Endothelial cell of umbilical vein (primary cell): ENCODE results near the gene BCL2L13. TPM values are rescaled to one million over a fixed set of nuclear protein-coding genes. Genes with fewer than 3 reads are reported as not detected.

ENCODE experiments used
- BruUV-seq: library from RNA; stranded (reverse); fragments of 400-500 nt; replicated peaks from 2 replicates; lab custom pipeline; 2021; lab: Mats Ljungman, UMichigan
- CTCF ChIA-PET: fragments of 300-600, 350-600 bp; sonication (Branson Sonifier 250); formaldehyde crosslinking; loops from one replicate; lab custom pipeline; 2021; ENCODE audit warnings: antibody characterized with exemption, inconsistent platforms; lab: Charles Lee
- POLR2A ChIA-PET: fragments of 300-600, 350-600 bp; sonication (Branson Sonifier 250); formaldehyde crosslinking; loops from one replicate; lab custom pipeline; 2021; ENCODE audit warnings: antibody characterized with exemption, inconsistent platforms; lab: Charles Lee
- DNase-seq: peaks from one replicate; pipeline ENCODE4 v3.0.0-alpha.2; 2011; ENCODE audit warnings: low read depth, low spot score
- FAIRE-seq: peaks from 2 replicates; lab custom pipeline; 2011; peaks lifted over from hg19 to GRCh38; lab: Jason Lieb, UNC
- H2AFZ ChIP-seq: 2 replicates; pipeline ENCODE4 v1.6.0; 2012; ENCODE audit warnings: low read depth, low read length, control low read depth, inconsistent platforms
- H3K27ac ChIP-seq: 2 replicates; pipeline ENCODE4 v1.5.1; 2011; ENCODE audit warnings: low read depth, mild to moderate bottlenecking, control low read depth, low read length, moderate library complexity; ENCODE audit not compliant: insufficient read depth
- H3K27me3 ChIP-seq, 2 experiments: 2 replicates each; pipeline versions ENCODE4 v1.6.0 to v1.6.1; 2011; ENCODE audit warnings: low read length in 2 of 2, mixed read lengths in 1 of 2; ENCODE audit not compliant: control insufficient read depth in 2 of 2, insufficient read depth in 2 of 2
- H3K36me3 ChIP-seq, 2 experiments: 2 replicates in 1 of 2; 3 replicates in 1 of 2; pipeline ENCODE4 v1.5.1; 2011; ENCODE audit warnings: low read length in 2 of 2, mild to moderate bottlenecking in 1 of 2, moderate library complexity in 1 of 2; ENCODE audit not compliant: control insufficient read depth in 2 of 2, insufficient read depth in 2 of 2; ENCODE audit errors: extremely low read depth in 1 of 2
- H3K4me1 ChIP-seq: 3 replicates; pipeline ENCODE4 v1.5.1; 2011; ENCODE audit warnings: mild to moderate bottlenecking, low read length; ENCODE audit not compliant: control insufficient read depth, insufficient read depth; ENCODE audit errors: extremely low read depth
- H3K4me2 ChIP-seq: 2 replicates; pipeline ENCODE4 v1.6.1; 2011; ENCODE audit warnings: low read length, control low read depth, mixed read lengths; ENCODE audit not compliant: insufficient read depth
- H3K4me3 ChIP-seq, 3 experiments: fragments of 200-600 bp in 1 of 3; sonication (generic), shearing (Covaris generic) in 1 of 3; replicated peaks in 1 of 3; 2 replicates each; pipeline ENCODE4 v1.5.1; 2011 to 2016; ENCODE audit warnings: control low read depth in 3 of 3, low read length in 3 of 3, mild to moderate bottlenecking in 2 of 3, inconsistent platforms in 1 of 3, low read depth in 1 of 3, moderate library complexity in 1 of 3; ENCODE audit not compliant: insufficient read depth in 1 of 3
- H3K79me2 ChIP-seq: 2 replicates; pipeline ENCODE4 v1.6.0; 2012; ENCODE audit warnings: low read length, inconsistent platforms; ENCODE audit not compliant: control insufficient read depth, insufficient read depth
- H3K9ac ChIP-seq: replicated peaks from 2 replicates; pipeline ENCODE3; 2011; ENCODE audit warnings: low read length, control low read depth; ENCODE audit not compliant: insufficient read depth; ENCODE audit errors: extremely low read depth
- H3K9me1 ChIP-seq: replicated peaks from 3 replicates; pipeline ENCODE4 v1.6.0; 2011; ENCODE audit warnings: mild to moderate bottlenecking, low read length; ENCODE audit not compliant: control insufficient read depth, insufficient read depth; ENCODE audit errors: extremely low read depth
- H3K9me3 ChIP-seq: replicated peaks from 2 replicates; pipeline ENCODE4 v1.5.1; 2012; ENCODE audit warnings: low read length, inconsistent platforms; ENCODE audit not compliant: control insufficient read depth, insufficient read depth
- H4K20me1 ChIP-seq: replicated peaks from 2 replicates; pipeline ENCODE3; 2011; ENCODE audit warnings: mild to moderate bottlenecking, low read length; ENCODE audit not compliant: control insufficient read depth, insufficient read depth; ENCODE audit errors: extremely low read depth
- EZH2 ChIP-seq: IDR thresholded peaks from 2 replicates; pipeline ENCODE4 v1.6.1; 2012; ENCODE audit warnings: borderline replicate concordance, low read depth, mild to moderate bottlenecking, moderate library complexity, low read length, inconsistent platforms; ENCODE audit not compliant: severe bottlenecking
- FOS ChIP-seq: IDR thresholded peaks from 2 replicates; pipeline ENCODE4 v1.6.1; 2011; ENCODE audit warnings: mild to moderate bottlenecking, low read length, moderate library complexity, borderline replicate concordance; ENCODE audit not compliant: insufficient read depth
- GATA2 ChIP-seq: IDR thresholded peaks from 2 replicates; pipeline ENCODE4 v1.7.0; 2011; ENCODE audit warnings: low read depth, mild to moderate bottlenecking, moderate library complexity, mixed read lengths, low read length; ENCODE audit not compliant: insufficient read length, insufficient read depth
- JUN ChIP-seq: IDR thresholded peaks from 2 replicates; pipeline ENCODE4 v1.6.1; 2011; ENCODE audit warnings: borderline replicate concordance, low read depth; ENCODE audit not compliant: insufficient read length, insufficient read depth
- MYC ChIP-seq: IDR thresholded peaks from one replicate; pipeline ENCODE4 v1.6.1; 2011; ENCODE audit warnings: mild to moderate bottlenecking, low read depth, low read length
- POLR2A ChIP-seq: IDR thresholded peaks from 2 replicates; pipeline ENCODE4 v1.6.1; 2012; ENCODE audit warnings: low read depth, mild to moderate bottlenecking, control low read depth, low read length
- POLR2AphosphoS5 ChIP-seq: IDR thresholded peaks from 2 replicates; pipeline ENCODE4 v1.6.1; 2012; ENCODE audit warnings: low read depth, mild to moderate bottlenecking, control low read depth, low read length, moderate library complexity; ENCODE audit not compliant: insufficient read depth
- dilution Hi-C: fragments of 300-500 bp; cut with MboI; formaldehyde crosslinking; loops from one replicate; pipeline ENCODE4 v1.15.0; 2019; ENCODE audit warnings: low sequenced_read_pairs; ENCODE audit not compliant: extremely low pct_ligation_motif_present
- intact Hi-C: fragments of 100-400 bp; cut with micrococcal nuclease; formaldehyde crosslinking; loops from one replicate; pipeline ENCODE4 v1.10.0; 2022
- polyA plus RNA-seq, 4 experiments: library from polyadenylated mRNA; depleted of rRNA in 3 of 4; stranded (reverse) in 3 of 4; unstranded in 1 of 4; fragments of >200 nt; gene quantifications; 2 replicates each; pipeline versions ENCODE4 v1.2.1 to v1.2.3, GENCODE V29; 2011 to 2012; ENCODE audit warnings: missing spikeins in 1 of 4
- total RNA-seq: library from RNA; stranded (reverse); gene quantifications from 2 replicates; pipeline ENCODE4 v1.2.3, GENCODE V29; 2021
- TF ChIP-seq, protein P1 (sequence below), 2 donors: IDR thresholded peaks; 1 replicate in 1 of 2; 2 replicates in 1 of 2; pipeline ENCODE4 v1.5.1; 2011; ENCODE audit warnings: low read length in 2 of 2, mild to moderate bottlenecking in 2 of 2, moderate library complexity in 2 of 2, control low read depth in 1 of 2, inconsistent platforms in 1 of 2, low read depth in 1 of 2; ENCODE audit not compliant: insufficient read depth in 1 of 2; ENCODE audit errors: extremely low read depth in 1 of 2

Gene BCL2L13
- total and polyA plus RNA-seq, 2 donors (not counting 3 experiments of a cell fraction or from before 2014, with no cell fraction given) = 28.1 to 36.2 TPM

DNA sequence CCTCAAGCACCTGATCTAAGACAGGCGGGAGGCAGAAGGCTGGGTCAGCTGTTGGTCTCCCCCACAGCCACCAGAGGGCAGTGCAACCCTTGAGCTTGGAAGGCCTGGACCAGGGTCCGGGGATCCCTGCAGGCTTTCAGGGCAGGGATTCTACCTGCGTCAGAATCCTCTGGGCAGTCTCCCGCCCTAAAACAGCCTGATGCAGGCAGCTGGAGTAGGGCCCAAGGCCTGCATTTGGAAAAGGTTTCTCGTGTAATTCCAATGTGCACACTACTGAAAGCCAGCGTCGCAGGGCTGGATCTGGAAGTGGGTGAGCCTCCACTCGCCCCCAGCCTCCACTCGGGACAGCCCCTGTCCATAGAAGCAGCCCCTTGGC is 104.0 kb downstream of the BCL2L13 start:
- TF ChIP-seq, protein P1, sequence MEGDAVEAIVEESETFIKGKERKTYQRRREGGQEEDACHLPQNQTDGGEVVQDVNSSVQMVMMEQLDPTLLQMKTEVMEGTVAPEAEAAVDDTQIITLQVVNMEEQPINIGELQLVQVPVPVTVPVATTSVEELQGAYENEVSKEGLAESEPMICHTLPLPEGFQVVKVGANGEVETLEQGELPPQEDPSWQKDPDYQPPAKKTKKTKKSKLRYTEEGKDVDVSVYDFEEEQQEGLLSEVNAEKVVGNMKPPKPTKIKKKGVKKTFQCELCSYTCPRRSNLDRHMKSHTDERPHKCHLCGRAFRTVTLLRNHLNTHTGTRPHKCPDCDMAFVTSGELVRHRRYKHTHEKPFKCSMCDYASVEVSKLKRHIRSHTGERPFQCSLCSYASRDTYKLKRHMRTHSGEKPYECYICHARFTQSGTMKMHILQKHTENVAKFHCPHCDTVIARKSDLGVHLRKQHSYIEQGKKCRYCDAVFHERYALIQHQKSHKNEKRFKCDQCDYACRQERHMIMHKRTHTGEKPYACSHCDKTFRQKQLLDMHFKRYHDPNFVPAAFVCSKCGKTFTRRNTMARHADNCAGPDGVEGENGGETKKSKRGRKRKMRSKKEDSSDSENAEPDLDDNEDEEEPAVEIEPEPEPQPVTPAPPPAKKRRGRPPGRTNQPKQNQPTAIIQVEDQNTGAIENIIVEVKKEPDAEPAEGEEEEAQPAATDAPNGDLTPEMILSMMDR (IDR thresholded peaks at IDR 0.05; ENCODE audit: extremely low read depth in 1 of 2, insufficient read depth in 1 of 2, low read depth in 1 of 2, low read length in 2 of 2) = peak; percentile 66 to 88
- TF ChIP-seq GATA2 = no peak
- Histone ChIP-seq H3K27me3 (no peaks in the 10 kb centered on the region), H3K9me3 (no peaks in the 10 kb centered on the region), H3K36me3 (peaks cover 0 to 4% of the 10 kb centered on the region in 2 experiments), H3K4me2 (no peak overlapping the region), H3K4me3 (no peak overlapping the region), H2AFZ (no peak overlapping the region), H4K20me1 (no peaks in the 10 kb centered on the region), H3K9me1 (no peaks in the 10 kb centered on the region), H3K79me2 (no peaks in the 10 kb centered on the region), H3K4me1 (no peaks in the 10 kb centered on the region), H3K27ac (no peak overlapping the region), H3K9ac (no peak overlapping the region)
- ChIA-PET CTCF (interaction anchor here (0.6 to 7.4 kb wide), 38 partner anchors 8 to 668 kb away, joined by 3 to 122 read pairs (median 4); partner anchors contain the start of genes BID and PEX26), POLR2A (interaction anchor here (1.0 kb wide), 1 partner anchor 334 kb away, joined by 3 read pairs; no protein-coding TSS in a partner anchor)
- intact Hi-C loops = loop anchor here (1.0 to 2.0 kb wide), 4 partner anchors 43 to 334 kb away; no protein-coding TSS in a partner anchor
- dilution Hi-C loops = no loop called here
- BruUV-seq = no TSS peak
- FAIRE-seq = peak; percentile 71
- DNase-seq = peak; percentile 49

GRCh38 chr22:17743661-17744411 is 105.3 kb downstream of the BCL2L13 start:
- ChIA-PET POLR2A (no interaction called here), CTCF (interaction anchor here (0.9 to 7.4 kb wide), 8 partner anchors 10 to 334 kb away, joined by 3 to 122 read pairs (median 8); partner anchors contain the start of gene PEX26)
- Histone ChIP-seq H3K4me3 (no peak overlapping the region), H3K79me2 (no peaks in the 10 kb centered on the region), H3K4me2 (no peak overlapping the region), H3K36me3 (no peaks in the 10 kb centered on the region), H3K27me3 (no peaks in the 10 kb centered on the region), H3K27ac (no peak overlapping the region), H3K9me1 (no peaks in the 10 kb centered on the region), H3K9ac (no peak overlapping the region), H3K9me3 (no peaks in the 10 kb centered on the region), H3K4me1 (no peaks in the 10 kb centered on the region), H4K20me1 (no peaks in the 10 kb centered on the region), H2AFZ (no peak overlapping the region)
- DNase-seq (no peak), FAIRE-seq (no peak)
- BruUV-seq = no TSS peak
- TF ChIP-seq POLR2AphosphoS5 (no peak), EZH2 (no peak), JUN (no peak), POLR2A (no peak), MYC (no peak), FOS (no peak)
- TF ChIP-seq, protein P1 (IDR thresholded peaks at IDR 0.05; ENCODE audit: extremely low read depth in 1 of 2, insufficient read depth in 1 of 2, low read depth in 1 of 2, low read length in 2 of 2) = no peak
- intact Hi-C loops (loop anchor here (2.0 kb wide), 2 partner anchors 87 to 279 kb away; no protein-coding TSS in a partner anchor), dilution Hi-C loops (no loop called here)
